CD4-positive, alpha-beta T cell treated with Interferon alpha-2 for 1 hour (primary cell): ENCODE data around the gene NEURL1.
A peak's percentile ranks its signal among the peaks of the same experiment; 100 is the strongest.

Source experiments
- DNase-seq, 2 donors: peaks; one replicate each; pipeline ENCODE4 v3.0.0-alpha.2; 2020 to 2022

NEURL1 gene

GRCh38 chr10:103566536-103566935, 73.0 kb downstream of the NEURL1 start:
- DNase-seq: no peak

GRCh38 chr10:103568505-103568904, 75.0 kb downstream of the NEURL1 start:
- DNase-seq: no peak

- DNase-seq: no peak
These were observed 76.4 kb downstream of the NEURL1 start for GRCh38 chr10:103569896-103570295.

GRCh38 chr10:103570844-103571655, 77.5 kb downstream of the NEURL1 start:
- no peak for DNase-seq

GRCh38 chr10:103571656-103571975, 78.1 kb downstream of the NEURL1 start:
- no peak for DNase-seq

GRCh38 chr10:103572347-103573204, 79.1 kb downstream of the NEURL1 start:
- DNase-seq: no peak

- no peak for DNase-seq
These were observed 79.6 kb downstream of the NEURL1 start for GRCh38 chr10:103573205-103573487.

- no peak for DNase-seq
These were observed 80.9 kb downstream of the NEURL1 start for GRCh38 chr10:103574097-103575061.

- no peak for DNase-seq
These were observed 82.0 kb downstream of the NEURL1 start for GRCh38 chr10:103575416-103576075.

- no peak for DNase-seq
These were observed 82.6 kb downstream of the NEURL1 start for GRCh38 chr10:103576076-103576471.

- DNase-seq: no peak
These were observed 83.4 kb downstream of the NEURL1 start for GRCh38 chr10:103576862-103577261.

GRCh38 chr10:103578782-103579382, 85.4 kb downstream of the NEURL1 start:
- DNase-seq: no peak

GRCh38 chr10:103580011-103580410, 86.5 kb downstream of the NEURL1 start:
- DNase-seq: no peak

GRCh38 chr10:103580430-103580829, 86.9 kb downstream of the NEURL1 start:
- DNase-seq: no peak

GRCh38 chr10:103581499-103581898, 88.0 kb downstream of the NEURL1 start:
- DNase-seq: no peak

- DNase-seq: no peak
These were observed 89.0 kb downstream of the NEURL1 start for GRCh38 chr10:103582331-103583123.

GRCh38 chr10:103583871-103584215, 90.3 kb downstream of the NEURL1 start:
- no peak for DNase-seq

GRCh38 chr10:103584216-103585010, 90.9 kb downstream of the NEURL1 start:
- peak; percentile 77 to 89 for DNase-seq

- no peak for DNase-seq
These were observed 91.5 kb downstream of the NEURL1 start for GRCh38 chr10:103585011-103585405.

GRCh38 chr10:103587073-103587472, 93.6 kb downstream of the NEURL1 start:
- no peak for DNase-seq
